T-helper 9 cell (primary cell): Measurements from ENCODE around the gene TMEM51.

Source experiments
- DNase-seq: peaks from one replicate; pipeline ENCODE4 v3.0.0-alpha.2; 2020

Gene TMEM51

GRCh38 chr1:15201221-15201620 is 47.7 kb downstream of the TMEM51 start:
- no peak for DNase-seq

GRCh38 chr1:15201849-15202551 is 48.5 kb downstream of the TMEM51 start:
- DNase-seq = no peak

GRCh38 chr1:15204931-15205330 is 51.4 kb downstream of the TMEM51 start:
- DNase-seq = no peak

- no peak for DNase-seq
Observed at GRCh38 chr1:15205586-15206346, 52.2 kb downstream of the TMEM51 start.

- DNase-seq = no peak
Observed at GRCh38 chr1:15206418-15207030, 53.0 kb downstream of the TMEM51 start.

GRCh38 chr1:15207031-15207828 is 53.7 kb downstream of the TMEM51 start:
- no peak for DNase-seq

- DNase-seq = no peak
Observed at GRCh38 chr1:15207829-15208429, 54.4 kb downstream of the TMEM51 start.

GRCh38 chr1:15210651-15211375 is 57.3 kb downstream of the TMEM51 start:
- DNase-seq = no peak

- no peak for DNase-seq
Observed at GRCh38 chr1:15211424-15211823, 57.9 kb downstream of the TMEM51 start.

GRCh38 chr1:15212216-15212953 is 58.8 kb downstream of the TMEM51 start:
- no peak for DNase-seq

- DNase-seq = no peak
Observed at GRCh38 chr1:15212954-15213291, 59.4 kb downstream of the TMEM51 start.

- DNase-seq = no peak
Observed at GRCh38 chr1:15213341-15213821, 59.8 kb downstream of the TMEM51 start.

GRCh38 chr1:15214527-15214926 is 61.0 kb downstream of the TMEM51 start:
- no peak for DNase-seq

GRCh38 chr1:15215116-15215515 is 61.6 kb downstream of the TMEM51 start:
- no peak for DNase-seq

GRCh38 chr1:15217654-15218053 is 64.1 kb downstream of the TMEM51 start:
- no peak for DNase-seq

- DNase-seq = no peak
Observed at GRCh38 chr1:15218287-15219279, 65.0 kb downstream of the TMEM51 start.

- no peak for DNase-seq
Observed at GRCh38 chr1:15219280-15220023, 65.9 kb downstream of the TMEM51 start.

- no peak for DNase-seq
Observed at GRCh38 chr1:15220024-15220392, 66.5 kb downstream of the TMEM51 start.

GRCh38 chr1:15220825-15221431 is 67.4 kb downstream of the TMEM51 start:
- no peak for DNase-seq
